A549 (cell line): Measurements from ENCODE around the gene SUMF1. TPM values are rescaled to one million over a fixed set of nuclear protein-coding genes. Genes with fewer than 3 reads are reported as not detected.

ENCODE experiments used
- ATAC-seq, 2 experiments: fragments of 200-7000 bp in 1 of 2; fragments of >200 bp in 1 of 2; cut with Nextera tagmentation in 1 of 2; cut with Tn5 transposase in 1 of 2; 3 replicates each; pipeline versions ENCODE4 v1.8.0 to v1.9.1; 2018 to 2020; ENCODE audit warnings: mild to moderate bottlenecking in 1 of 2, moderate library complexity in 1 of 2
- CTCF ChIA-PET: fragments of 300-600 bp; sonication (Branson Sonifier 250); formaldehyde crosslinking; extraction: SDS; loops from one replicate; lab custom pipeline; 2021; ENCODE audit warnings: antibody characterized with exemption, inconsistent platforms; lab: Yijun Ruan, JAX
- POLR2A ChIA-PET: fragments of 350-600 bp; formaldehyde crosslinking; extraction: SDS; loops from one replicate; lab custom pipeline; 2021; ENCODE audit warnings: antibody characterized with exemption, inconsistent platforms; lab: Yijun Ruan, JAX
- DNase-seq, 2 experiments: peaks; one replicate each; pipeline versions ENCODE4 v3.0.0 to v3.0.0-alpha.2; 2011 to 2016; ENCODE audit warnings: low read depth in 1 of 2, low spot score in 1 of 2
- FAIRE-seq: peaks from 2 replicates; lab custom pipeline; 2011; peaks lifted over from hg19 to GRCh38; lab: Jason Lieb, UNC
- H3K27ac ChIP-seq, 2 experiments: fragments of >200 bp; sonication (Bioruptor Twin); formaldehyde crosslinking; 3 replicates each; pipeline ENCODE4 v1.5.1; 2016 to 2017
- H3K4me1 ChIP-seq: fragments of >200 bp; sonication (Bioruptor Twin); formaldehyde crosslinking; 3 replicates; pipeline ENCODE4 v1.6.1; 2016
- H3K4me2 ChIP-seq: fragments of >200 bp; sonication (Bioruptor Twin); formaldehyde crosslinking; 3 replicates; pipeline ENCODE4 v1.6.1; 2016
- H3K4me3 ChIP-seq: fragments of >200 bp; sonication (Bioruptor Twin); formaldehyde crosslinking; 3 replicates; pipeline ENCODE4 v1.5.1; 2016
- H3K9me3 ChIP-seq: fragments of >200 bp; sonication (Bioruptor Twin); formaldehyde crosslinking; 3 replicates; pipeline ENCODE4 v1.6.1; 2016
- ATOH8 ChIP-seq: fragments of 250-450 bp; sonication (Bioruptor Pico); IDR thresholded peaks from 2 replicates; pipeline ENCODE4 v1.5.0; 2020; ENCODE audit warnings: low read depth, mild to moderate bottlenecking, moderate library complexity
- BCL3 ChIP-seq: fragments of >200 bp; sonication (Bioruptor Twin); formaldehyde crosslinking; IDR thresholded peaks from 3 replicates; pipeline ENCODE4 v1.6.1; 2016
- CEBPB ChIP-seq, 2 experiments: fragments of >200 bp in 1 of 2; sonication (Bioruptor Twin) in 1 of 2; formaldehyde crosslinking in 1 of 2; IDR thresholded peaks; 2 replicates each; pipeline ENCODE4 v1.6.1; 2012 to 2016
- CHD4 ChIP-seq: fragments of 200-600 bp; sonication (generic); IDR thresholded peaks from 2 replicates; pipeline ENCODE4 v1.6.1; 2016; ENCODE audit warnings: antibody characterized with exemption, mild to moderate bottlenecking, borderline replicate concordance
- EHF ChIP-seq: fragments of 250-450 bp; sonication (Bioruptor Pico); IDR thresholded peaks from 2 replicates; pipeline ENCODE4 v1.5.0; 2020; ENCODE audit warnings: mild to moderate bottlenecking
- EHMT2 ChIP-seq: fragments of 200-600 bp; sonication (generic); IDR thresholded peaks from 2 replicates; pipeline ENCODE4 v1.6.1; 2016; ENCODE audit warnings: antibody characterized with exemption, low read depth, mild to moderate bottlenecking, moderate library complexity
- EP300 ChIP-seq, 2 experiments: fragments of >200 bp; sonication (Bioruptor Twin); formaldehyde crosslinking; IDR thresholded peaks; 2 replicates in 1 of 2; 3 replicates in 1 of 2; pipeline ENCODE4 v1.6.1; 2016 to 2017
- ESRRA ChIP-seq: fragments of 150-350 bp; IDR thresholded peaks from 2 replicates; pipeline ENCODE4 v1.6.1; 2014; ENCODE audit warnings: mild to moderate bottlenecking, low read length, borderline replicate concordance
- FOXS1 ChIP-seq: fragments of 250-450 bp; sonication (Bioruptor Pico); IDR thresholded peaks from 2 replicates; pipeline ENCODE4 v1.5.0; 2020; ENCODE audit warnings: mild to moderate bottlenecking, moderate library complexity
- HES2 ChIP-seq: fragments of >200 bp; sonication (Bioruptor Twin); formaldehyde crosslinking; IDR thresholded peaks from 2 replicates; pipeline ENCODE4 v1.6.1; 2016
- HOXA7 ChIP-seq: fragments of 250-450 bp; sonication (Bioruptor Pico); IDR thresholded peaks from 2 replicates; pipeline ENCODE4 v1.5.0; 2020; ENCODE audit warnings: mild to moderate bottlenecking, moderate library complexity
- JUN ChIP-seq, 2 experiments: fragments of >200 bp; sonication (Bioruptor Twin); formaldehyde crosslinking; IDR thresholded peaks; 2 replicates in 1 of 2; 3 replicates in 1 of 2; pipeline ENCODE4 v1.6.1; 2016 to 2017
- KDM1A ChIP-seq: fragments of 200-600 bp; sonication (generic); IDR thresholded peaks from 2 replicates; pipeline ENCODE4 v1.6.1; 2016; ENCODE audit warnings: low read depth, mild to moderate bottlenecking
- MAX ChIP-seq: IDR thresholded peaks from 2 replicates; pipeline ENCODE4 v1.6.1; 2012
- NFE2L2 ChIP-seq: fragments of 150-350 bp; conservative IDR thresholded peaks from 2 replicates; pipeline ENCODE4 v1.6.1; 2014; ENCODE audit warnings: low read length
- NPAS2 ChIP-seq: fragments of 250-450 bp; sonication (Bioruptor Pico); IDR thresholded peaks from 2 replicates; pipeline ENCODE4 v1.8.0; 2022; ENCODE audit warnings: mild to moderate bottlenecking, moderate library complexity, borderline replicate concordance
- NR3C1 ChIP-seq: fragments of >200 bp; sonication (Bioruptor Twin); formaldehyde crosslinking; IDR thresholded peaks from 3 replicates; pipeline ENCODE4 v1.6.1; 2017
- PHF8 ChIP-seq: fragments of 200-600 bp; sonication (generic); IDR thresholded peaks from 2 replicates; pipeline ENCODE4 v1.6.1; 2016; ENCODE audit warnings: low read depth, mild to moderate bottlenecking, antibody characterized with exemption, moderate library complexity, borderline replicate concordance
- POLR2AphosphoS2 ChIP-seq: conservative IDR thresholded peaks from 2 replicates; pipeline ENCODE4 v1.6.1; 2012; ENCODE audit warnings: low read length, improper control_type of control experiment, inconsistent platforms
- RARB ChIP-seq: fragments of 250-450 bp; sonication (Bioruptor Pico); IDR thresholded peaks from 2 replicates; pipeline ENCODE4 v1.8.0; 2021; ENCODE audit warnings: mild to moderate bottlenecking, moderate library complexity
- RFX5 ChIP-seq: fragments of 450-650 bp; IDR thresholded peaks from 2 replicates; pipeline ENCODE4 v1.7.1; 2014; ENCODE audit warnings: antibody characterized with exemption, mild to moderate bottlenecking, moderate library complexity
- RNF2 ChIP-seq: fragments of 200-600 bp; sonication (generic); IDR thresholded peaks from 2 replicates; pipeline ENCODE4 v1.6.1; 2016; ENCODE audit warnings: low read depth, mild to moderate bottlenecking, antibody characterized with exemption, moderate library complexity, borderline replicate concordance
- SREBF2 ChIP-seq: fragments of 450-650 bp; IDR thresholded peaks from 2 replicates; pipeline ENCODE4 v1.6.1; 2014; ENCODE audit warnings: mild to moderate bottlenecking, moderate library complexity
- TFCP2L1 ChIP-seq: fragments of 250-450 bp; sonication (Bioruptor Pico); IDR thresholded peaks from 2 replicates; pipeline ENCODE4 v1.5.0; 2021; ENCODE audit warnings: mild to moderate bottlenecking
- ZNF302 ChIP-seq: fragments of 250-450 bp; sonication (Bioruptor Pico); IDR thresholded peaks from 2 replicates; pipeline ENCODE4 v1.9.0; 2021; ENCODE audit warnings: inconsistent platforms, mild to moderate bottlenecking, moderate library complexity
- ZSCAN20 ChIP-seq: fragments of 250-450 bp; sonication (Bioruptor Pico); IDR thresholded peaks from 2 replicates; pipeline ENCODE4 v1.8.0; 2022; ENCODE audit warnings: mild to moderate bottlenecking, moderate library complexity
- WGBS: methylation state at CpG from one replicate; pipeline ENCODE4 v1.1.6; 2017; ENCODE audit errors: missing lambda C conversion rate; 5-methylcytosine and 5-hydroxymethylcytosine counted together
- polyA plus RNA-seq, 4 experiments: library from polyadenylated mRNA; depleted of rRNA in 3 of 4; stranded (reverse); fragments of >200 nt; fragmentation: RNase III in 1 of 4; extraction: RNeasy Plus Mini Kit Qiagen cat#74134 plus additional on column Dnase treatment in 1 of 4; gene quantifications; 2 replicates in 3 of 4; 3 replicates in 1 of 4; pipeline ENCODE4 v1.2.3, GENCODE V29; 2011 to 2017

Gene SUMF1
- polyA plus RNA-seq, 2 of the 4 experiments (the other 2 are of a cell fraction) = 20.9 to 25.4 TPM

- Histone ChIP-seq H3K9me3 (peaks cover 11% of the 10 kb centered on the region; the same call in 2 of the 3 replicates), H3K4me1 (no peaks in the 10 kb centered on the region), H3K4me3 (no peak overlapping the region), H3K4me2 (no peak overlapping the region), H3K27ac (no peak overlapping the region)
- POLR2A ChIA-PET = no interaction called here
- 63% methylated on average over 2 of the region's 2 CpGs for WGBS
- no peak for DNase-seq
- no peak for ATAC-seq
- CTCF ChIA-PET = interaction anchor here (0.9 kb wide), 1 partner anchor 25 kb away, joined by 4 read pairs; no protein-coding TSS in a partner anchor
- TF ChIP-seq ESRRA = no peak
- TF ChIP-seq RNF2 = no peak
- TF ChIP-seq CEBPB (IDR thresholded peaks at IDR 0.05) = no peak
- TF ChIP-seq TFCP2L1 (CRISPR knock-in tag) = no peak
- TF ChIP-seq ZNF302 (CRISPR knock-in tag) = no peak
- TF ChIP-seq MAX = no peak
- no peak for TF ChIP-seq BCL3
- TF ChIP-seq KDM1A = no peak
- no peak for FAIRE-seq
These were observed 90.6 kb downstream of the SUMF1 start for GRCh38 chr3:4376499-4376898.

- peaks cover 11% of the 10 kb centered on the region; the same call in 2 of the 3 replicates for H3K9me3 ChIP-seq
- no peak overlapping the region for H3K4me2 ChIP-seq
- WGBS = 70% methylated on average over 2 of the region's 2 CpGs
- H3K4me3 ChIP-seq = no peak overlapping the region
- no peak for ATAC-seq
- POLR2A ChIA-PET = no interaction called here
- TF ChIP-seq JUN (IDR thresholded peaks at IDR 0.05) (no peak), NFE2L2 (no peak), POLR2AphosphoS2 (no peak), ZSCAN20 (CRISPR knock-in tag) (no peak), RARB (CRISPR knock-in tag) (no peak), EHMT2 (no peak), MAX (no peak), TFCP2L1 (CRISPR knock-in tag) (no peak), CHD4 (no peak)
- CTCF ChIA-PET = no interaction called here
- no peaks in the 10 kb centered on the region for H3K4me1 ChIP-seq
- DNase-seq = no peak
- H3K27ac ChIP-seq = no peak overlapping the region
- FAIRE-seq = no peak
These were observed 91.2 kb downstream of the SUMF1 start for GRCh38 chr3:4375911-4376310.

- no peak for FAIRE-seq
- no peak overlapping the region for H3K4me3 ChIP-seq
- CTCF ChIA-PET = interaction anchor here (1.0 kb wide), 1 partner anchor 16 kb away, joined by 3 read pairs; no protein-coding TSS in a partner anchor
- TF ChIP-seq ATOH8 (no peak), HES2 (no peak), MAX (no peak), EP300 (IDR thresholded peaks at IDR 0.05) (no peak), HOXA7 (CRISPR knock-in tag) (no peak), RFX5 (no peak), NPAS2 (CRISPR knock-in tag) (no peak), PHF8 (no peak), FOXS1 (no peak), ZSCAN20 (CRISPR knock-in tag) (no peak), EHF (CRISPR knock-in tag) (no peak), SREBF2 (no peak), NR3C1 (no peak)
- TF ChIP-seq, all 56 proteins: peak for 0
- POLR2A ChIA-PET = no interaction called here
- no peak overlapping the region for H3K27ac ChIP-seq
- peaks cover 11% of the 10 kb centered on the region; the same call in 2 of the 3 replicates for H3K9me3 ChIP-seq
- no peaks in the 10 kb centered on the region for H3K4me1 ChIP-seq
- DNase-seq (no peak), ATAC-seq (no peak)
- no peak overlapping the region for H3K4me2 ChIP-seq
These were observed 93.4 kb downstream of the SUMF1 start for GRCh38 chr3:4373669-4374068.
